Activated CD8-positive, alpha-beta T cell treated with anti-CD3 and anti-CD28 coated beads for 36 hours (primary cell): Measurements from ENCODE around the gene CAMTA1. TPM values are rescaled to one million over a fixed set of nuclear protein-coding genes. Genes with fewer than 3 reads are reported as not detected.

Source experiments
- ATAC-seq: fragments of 200-7000 bp; cut with Tn5 transposase; one replicate; pipeline ENCODE4 v1.10.0; 2021; ENCODE audit warnings: mild to moderate bottlenecking, moderate library complexity
- CTCF ChIA-PET: fragments of 350-600 bp; sonication (Branson Sonifier 250); formaldehyde crosslinking; loops from one replicate; lab custom pipeline; 2021; ENCODE audit warnings: antibody characterized with exemption; lab: Charles Lee
- POLR2A ChIA-PET: fragments of 350-600 bp; sonication (Branson Sonifier 250); formaldehyde crosslinking; loops from one replicate; lab custom pipeline; 2021; ENCODE audit warnings: antibody characterized with exemption; lab: Charles Lee
- DNase-seq: peaks from one replicate; pipeline ENCODE4 v3.0.0-alpha.2; 2020
- H3K27ac Mint-ChIP-seq: one replicate; pipeline ENCODE4 v1.8.0; 2021; ENCODE audit warnings: mild to moderate bottlenecking, mixed read lengths
- H3K27me3 Mint-ChIP-seq: one replicate; pipeline ENCODE4 v1.8.0; 2021; ENCODE audit warnings: mixed read lengths
- H3K36me3 Mint-ChIP-seq: one replicate; pipeline ENCODE4 v1.8.0; 2021; ENCODE audit warnings: low read depth, mixed read lengths
- H3K4me1 Mint-ChIP-seq: one replicate; pipeline ENCODE4 v1.8.0; 2021; ENCODE audit warnings: low read depth, mixed read lengths
- H3K4me3 Mint-ChIP-seq: one replicate; pipeline ENCODE4 v1.8.0; 2021; ENCODE audit warnings: mild to moderate bottlenecking, moderate library complexity, mixed read lengths
- H3K9me3 Mint-ChIP-seq: one replicate; pipeline ENCODE4 v1.8.0; 2021; ENCODE audit warnings: mixed read lengths
- CTCF ChIP-seq: fragments of 200-600 bp; IDR thresholded peaks from one replicate; pipeline ENCODE4 v1.8.0; 2022; ENCODE audit warnings: antibody characterized with exemption, mild to moderate bottlenecking
- intact Hi-C: fragments of 100-400 bp; cut with micrococcal nuclease; formaldehyde crosslinking; loops from one replicate; pipeline ENCODE4 v1.10.0; 2022
- total RNA-seq, 2 experiments: library from RNA; stranded (reverse); gene quantifications; one replicate each; pipeline ENCODE4 v1.2.3, GENCODE V29; 2021

CAMTA1 gene
- total RNA-seq, 2 experiments from 2014 or later: 67.7 to 70.9 TPM

- H3K27me3 Mint-ChIP-seq: peaks cover 10% of the 10 kb centered on the region
- no peak overlapping the region for H3K27ac Mint-ChIP-seq
- H3K4me1 Mint-ChIP-seq: peaks cover 6% of the 10 kb centered on the region
- ATAC-seq: no peak
- no peak for DNase-seq
- no peak overlapping the region for H3K4me3 Mint-ChIP-seq
- ChIA-PET CTCF (no interaction called here), POLR2A (no interaction called here)
- no peak for TF ChIP-seq CTCF
- no peaks in the 10 kb centered on the region for H3K36me3 Mint-ChIP-seq
- peaks cover 2% of the 10 kb centered on the region for H3K9me3 Mint-ChIP-seq
- intact Hi-C loops: no loop called here
Observed at GRCh38 chr1:6774381-6774780, 10.9 kb upstream of the CAMTA1 start.

- ChIA-PET CTCF (no interaction called here), POLR2A (no interaction called here)
- H3K9me3 Mint-ChIP-seq: peaks cover 2% of the 10 kb centered on the region
- no peak overlapping the region for H3K4me3 Mint-ChIP-seq
- intact Hi-C loops: no loop called here
- no peaks in the 10 kb centered on the region for H3K36me3 Mint-ChIP-seq
- no peak for TF ChIP-seq CTCF
- DNase-seq (no peak), ATAC-seq (no peak)
- peaks cover 6% of the 10 kb centered on the region for H3K4me1 Mint-ChIP-seq
- no peak overlapping the region for H3K27ac Mint-ChIP-seq
- peaks cover 10% of the 10 kb centered on the region for H3K27me3 Mint-ChIP-seq
Observed at GRCh38 chr1:6775261-6776043, 9.8 kb upstream of the CAMTA1 start.

GRCh38 chr1:6776389-6776788 is 8.9 kb upstream of the CAMTA1 start:
- ATAC-seq (no peak), DNase-seq (no peak)
- Mint-ChIP-seq H3K27ac (no peak overlapping the region), H3K4me3 (no peak overlapping the region), H3K36me3 (no peaks in the 10 kb centered on the region), H3K4me1 (peaks cover 6% of the 10 kb centered on the region), H3K9me3 (peaks cover 2% of the 10 kb centered on the region), H3K27me3 (peaks cover 10% of the 10 kb centered on the region)
- no peak for TF ChIP-seq CTCF
- ChIA-PET CTCF (no interaction called here), POLR2A (no interaction called here)
- intact Hi-C loops: no loop called here

- no peak for DNase-seq
- POLR2A ChIA-PET: no interaction called here
- CTCF ChIA-PET: no interaction called here
- no peak for TF ChIP-seq CTCF
- Mint-ChIP-seq H3K4me3 (no peak overlapping the region), H3K9me3 (peaks cover 2% of the 10 kb centered on the region), H3K27me3 (peaks cover 10% of the 10 kb centered on the region), H3K4me1 (peaks cover 6% of the 10 kb centered on the region), H3K27ac (no peak overlapping the region), H3K36me3 (no peaks in the 10 kb centered on the region)
- no peak for ATAC-seq
- intact Hi-C loops: no loop called here
Observed at GRCh38 chr1:6776895-6777294, 8.4 kb upstream of the CAMTA1 start.

- Mint-ChIP-seq H3K27ac (no peak overlapping the region), H3K27me3 (peaks cover 7% of the 10 kb centered on the region)
- CTCF ChIA-PET: no interaction called here
Observed at GRCh38 chr1:6777813-6778212, 7.4 kb upstream of the CAMTA1 start.

More at GRCh38 chr1:6777813-6778212, 7.4 kb upstream of the CAMTA1 start:
- no peak for TF ChIP-seq CTCF
- POLR2A ChIA-PET: no interaction called here
- Mint-ChIP-seq H3K9me3 (peaks cover 2% of the 10 kb centered on the region), H3K36me3 (no peaks in the 10 kb centered on the region), H3K4me1 (peaks cover 6% of the 10 kb centered on the region), H3K4me3 (no peak overlapping the region)
- intact Hi-C loops: no loop called here
- DNase-seq: no peak
- no peak for ATAC-seq
